ENCODE data around the gene GOSR2. TPM values are rescaled to one million over a fixed set of nuclear protein-coding genes. Genes with fewer than 3 reads are reported as not detected.
A peak's percentile ranks its signal among the peaks of the same experiment; 100 is the strongest.
"Not testable (repeated sequence)": the region's sequence is repeated elsewhere in the genome, so short reads cannot be mapped to it uniquely, and the experiment has no call there.

The GOSR2 gene
- total RNA-seq, 1 experiment from 2014 or later = 50.4 TPM

GRCh38 chr17:46930051-46930450 is 7.1 kb downstream of the GOSR2 start:
- DNase-seq (ENCODE audit: low spot score) = no peak

- DNase-seq (ENCODE audit: low spot score) = no peak
Observed at GRCh38 chr17:46931596-46931995, 8.6 kb downstream of the GOSR2 start.

GRCh38 chr17:46935658-46936266 is 12.8 kb downstream of the GOSR2 start:
- peak; percentile 86 for DNase-seq (ENCODE audit: low spot score)

- peak; percentile 65 for DNase-seq (ENCODE audit: low spot score)
Observed at GRCh38 chr17:46940692-46941404, 17.9 kb downstream of the GOSR2 start.

- DNase-seq (ENCODE audit: low spot score) = peak; percentile 70
Observed at GRCh38 chr17:46942441-46943217, 19.7 kb downstream of the GOSR2 start.

GRCh38 chr17:46943218-46943500 is 20.2 kb downstream of the GOSR2 start:
- no peak for DNase-seq (ENCODE audit: low spot score)

- peak; percentile 49 for DNase-seq (ENCODE audit: low spot score)
Observed at GRCh38 chr17:46943501-46944393, 20.8 kb downstream of the GOSR2 start.

GRCh38 chr17:46944931-46945330 is 22.0 kb downstream of the GOSR2 start:
- DNase-seq (ENCODE audit: low spot score) = no peak

GRCh38 chr17:46947216-46947615 is 24.3 kb downstream of the GOSR2 start:
- DNase-seq (ENCODE audit: low spot score) = no peak

GRCh38 chr17:46948544-46948943 is 25.6 kb downstream of the GOSR2 start:
- no peak for DNase-seq (ENCODE audit: low spot score)

GRCh38 chr17:46949291-46950174 is 26.6 kb downstream of the GOSR2 start:
- DNase-seq (ENCODE audit: low spot score) = peak; percentile 64

GRCh38 chr17:46950342-46950996 is 27.5 kb downstream of the GOSR2 start:
- no peak for DNase-seq (ENCODE audit: low spot score)

- no peak for DNase-seq (ENCODE audit: low spot score)
Observed at GRCh38 chr17:46950997-46951621, 28.1 kb downstream of the GOSR2 start.

GRCh38 chr17:46951706-46952105 is 28.7 kb downstream of the GOSR2 start:
- DNase-seq (ENCODE audit: low spot score) = no peak

- no peak for DNase-seq (ENCODE audit: low spot score)
Observed at GRCh38 chr17:46952115-46952514, 29.2 kb downstream of the GOSR2 start.

GRCh38 chr17:46953191-46953590 is 30.2 kb downstream of the GOSR2 start:
- DNase-seq (ENCODE audit: low spot score) = not testable (repeated sequence)

GRCh38 chr17:46958041-46958591 is 35.2 kb downstream of the GOSR2 start:
- no peak for DNase-seq (ENCODE audit: low spot score)

- DNase-seq (ENCODE audit: low spot score) = no peak
Observed at GRCh38 chr17:46960152-46960551, 37.2 kb downstream of the GOSR2 start.

GRCh38 chr17:46962374-46962790 is 39.4 kb downstream of the GOSR2 start:
- DNase-seq (ENCODE audit: low spot score) = peak; percentile 93

GRCh38 chr17:46963571-46963970 is 40.6 kb downstream of the GOSR2 start:
- no peak for DNase-seq (ENCODE audit: low spot score)

All from A172 (cell line).